Measurements from ENCODE around the gene IQSEC1. TPM values are rescaled to one million over a fixed set of nuclear protein-coding genes. Genes with fewer than 3 reads are reported as not detected.

IQSEC1 gene
- total and polyA plus RNA-seq, 2 of the 8 experiments (the other 6 are each of a cell fraction or from before 2014, with no cell fraction given): 6.8 to 28.8 TPM

DNA sequence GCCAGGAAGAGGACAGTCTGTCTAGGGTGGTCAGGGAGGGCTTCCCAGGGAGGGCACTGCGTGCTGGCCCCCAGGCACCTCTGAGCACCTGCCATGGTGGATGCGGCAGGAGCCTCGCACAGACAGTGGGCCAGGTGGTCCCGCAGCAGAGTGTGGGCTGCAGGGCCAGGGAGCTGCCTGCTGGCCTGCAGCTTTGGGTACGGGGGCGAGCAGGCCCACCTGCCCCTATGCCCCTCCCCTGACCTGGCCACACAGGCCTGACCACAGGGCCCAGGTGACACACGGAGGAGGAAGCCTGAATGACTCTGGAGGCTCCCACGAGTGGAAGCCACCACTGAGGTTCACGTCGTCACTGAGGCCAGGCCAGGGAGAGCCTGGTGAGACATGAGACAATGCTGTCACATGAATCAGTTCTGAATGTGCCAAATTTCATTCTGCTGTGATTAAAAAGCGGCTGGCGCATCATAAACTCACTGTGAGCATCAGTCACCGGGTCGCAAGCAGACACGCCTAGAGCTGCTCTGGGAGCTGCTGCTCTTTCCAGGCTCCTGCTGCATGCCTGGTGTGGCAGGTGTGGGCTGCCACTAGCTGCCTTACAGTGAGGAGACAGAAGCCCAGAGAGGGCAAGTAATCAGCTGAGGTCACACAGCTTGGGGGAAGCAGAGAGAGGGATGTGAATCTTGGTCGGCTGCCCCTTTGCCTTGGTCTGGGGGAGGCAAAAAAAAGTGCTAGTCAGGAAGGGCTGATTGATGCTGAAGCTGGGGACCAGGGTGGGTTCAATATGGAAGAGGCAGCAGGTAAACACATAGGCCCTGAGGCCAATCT, 39.5 kb upstream of the IQSEC1 start:
- Histone ChIP-seq H3K4me1 (replicated peaks in 1 of 4; ENCODE audit: control insufficient read depth in 3 of 4, insufficient read depth in 4 of 4, low read length in 3 of 4) (peaks cover 0 to 5% (median 0%) of the 10 kb centered on the region in 4 experiments; a peak in 1 of 7 replicates), H3K14ac (ENCODE audit: insufficient read length) (no peak overlapping the region), H3K27ac (ENCODE audit: low read depth, low read length) (no peak overlapping the region), H3K9me3 (ENCODE audit: insufficient read depth in 2 of 2, low read depth in 1 of 2, low read length in 1 of 2) (no peaks in the 10 kb centered on the region), H2BK5ac (ENCODE audit: low read depth, low read length) (no peak overlapping the region), H3K36me3 (ENCODE audit: control insufficient read depth in 2 of 4, insufficient read depth in 4 of 4, low read length in 3 of 4) (no peaks in the 10 kb centered on the region), H3K27me3 (replicated peaks in 1 of 4; ENCODE audit: control insufficient read depth in 3 of 4, extremely low read depth in 1 of 4, insufficient read depth in 3 of 4, low read length in 3 of 4) (no peaks in the 10 kb centered on the region), H2BK20ac (ENCODE audit: low read length) (no peak overlapping the region), H3K79me2 (ENCODE audit: control insufficient read depth in 1 of 2, insufficient read depth in 2 of 2, low read length in 2 of 2) (no peaks in the 10 kb centered on the region), H2BK15ac (ENCODE audit: low read length) (no peak overlapping the region), H3K56ac (replicated peaks; ENCODE audit: insufficient read length, low read depth, low read length) (no peak overlapping the region), H2BK120ac (replicated peaks; ENCODE audit: low read depth, low read length) (no peak overlapping the region), H3K23ac (ENCODE audit: insufficient read length) (no peak overlapping the region), H4K91ac (replicated peaks; ENCODE audit: insufficient read length, low read length) (no peak overlapping the region), H3K18ac (ENCODE audit: extremely low read depth, low read length) (no peak overlapping the region), H4K5ac (ENCODE audit: insufficient read length, low read depth, low read length) (no peak overlapping the region), H3K4me3 (ENCODE audit: extremely low read depth in 1 of 4, insufficient read depth in 2 of 4, low read depth in 3 of 4, low read length in 4 of 4) (no peak overlapping the region), H3K9ac (replicated peaks in 1 of 4; ENCODE audit: extremely low read depth in 1 of 4, low read depth in 3 of 4, low read length in 3 of 4) (no peak overlapping the region), H4K20me1 (replicated peaks in 1 of 2; ENCODE audit: control insufficient read depth in 1 of 2, insufficient read depth in 2 of 2, low read length in 2 of 2) (peaks cover 0 to 6% of the 10 kb centered on the region in 2 experiments), H3K23me2 (ENCODE audit: low read depth, low read length) (no peaks in the 10 kb centered on the region), H3K79me1 (ENCODE audit: low read depth, low read length) (no peaks in the 10 kb centered on the region), H2BK12ac (ENCODE audit: low read depth, low read length) (no peak overlapping the region), H2AK5ac (ENCODE audit: low read depth, low read length) (no peak overlapping the region), H3K4me2 (ENCODE audit: insufficient read depth in 1 of 2, low read depth in 2 of 2, low read length in 2 of 2) (no peak overlapping the region), H2AFZ (ENCODE audit: low read length) (no peak overlapping the region), H3K4ac (replicated peaks; ENCODE audit: insufficient read length, low read depth, low read length) (no peak overlapping the region), H4K8ac (ENCODE audit: extremely low read depth, insufficient read depth, low read length) (no peak overlapping the region)
- WGBS, 2 experiments (ENCODE audit: extremely low coverage in 1 of 2, insufficient coverage in 1 of 2, insufficient read length in 1 of 2, insufficient replicate concordance in 2 of 2, low coverage in 1 of 2, low lambda C conversion rate in 2 of 2, missing lambda C conversion rate in 1 of 2): 86% methylated on average over 13 of the region's 16 CpGs; no CpG with 5 or more reads in 1 of the 2 experiments
- FAIRE-seq (no peak), DNase-seq (ENCODE audit: low read depth in 1 of 2, low spot score in 2 of 2) (no peak)
- 0 out of 2 replicates have a peak, but pooled peaks have one; percentile 86 for TF ChIP-seq KDM1A (IDR thresholded peaks at IDR 0.05; ENCODE audit: borderline replicate concordance, low read length)
- no peak for TF ChIP-seq SP4 (IDR thresholded peaks at IDR 0.05; ENCODE audit: low read length)
- POLR2A ChIA-PET (ENCODE audit: partially characterized antibody): no interaction called here
- CTCF ChIA-PET (ENCODE audit: partially characterized antibody): interaction anchor here (1.0 to 7.4 kb wide), 10 partner anchors 9 to 86 kb away, joined by 3 to 56 read pairs (median 4); no protein-coding TSS in a partner anchor
